ENCODE data around the gene XPO5. TPM values are rescaled to one million over a fixed set of nuclear protein-coding genes. Genes with fewer than 3 reads are reported as not detected.
"Not testable (repeated sequence)": the region's sequence is repeated elsewhere in the genome, so short reads cannot be mapped to it uniquely, and the experiment has no call there.

The XPO5 gene
- total RNA-seq, 1 donor from 2014 or later = 11.7 TPM

GRCh38 chr6:43593938-43594337 is 18.1 kb upstream of the XPO5 start:
- intact Hi-C loops (cut with DNase I) = no loop called here
- DNase-seq (ENCODE audit: missing footprints) = no peak
- no peak for ATAC-seq

- intact Hi-C loops (cut with DNase I); ATAC-seq; DNase-seq (ENCODE audit: missing footprints): not testable (repeated sequence)
These were observed 13.7 kb upstream of the XPO5 start for GRCh38 chr6:43589564-43589963.

GRCh38 chr6:43588194-43588593 is 12.4 kb upstream of the XPO5 start:
- ATAC-seq (no peak), DNase-seq (ENCODE audit: missing footprints) (no peak)
- intact Hi-C loops (cut with DNase I) = no loop called here

- DNase-seq (ENCODE audit: missing footprints) (no peak), ATAC-seq (no peak)
- intact Hi-C loops (cut with DNase I) = no loop called here
These were observed 9.2 kb upstream of the XPO5 start for GRCh38 chr6:43584892-43585570.

GRCh38 chr6:43582911-43583310 is 7.1 kb upstream of the XPO5 start:
- ATAC-seq = no peak
- DNase-seq (ENCODE audit: missing footprints) = no peak

GRCh38 chr6:43579171-43579570 is 3.3 kb upstream of the XPO5 start:
- no peak for ATAC-seq
- DNase-seq (ENCODE audit: missing footprints) = no peak
- intact Hi-C loops (cut with DNase I) = no loop called here

More at GRCh38 chr6:43582911-43583310, 7.1 kb upstream of the XPO5 start:
- intact Hi-C loops (cut with DNase I) = no loop called here

GRCh38 chr6:43578748-43579147 is 2.9 kb upstream of the XPO5 start:
- DNase-seq (ENCODE audit: missing footprints) (no peak), ATAC-seq (no peak)
- intact Hi-C loops (cut with DNase I) = no loop called here

GRCh38 chr6:43575105-43575771 is 600 bp downstream of the XPO5 start:
- intact Hi-C loops (cut with DNase I) = no loop called here
- ATAC-seq = peak; percentile 56

GRCh38 chr6:43572015-43572414 is 3.8 kb downstream of the XPO5 start:
- DNase-seq (ENCODE audit: missing footprints) = no peak
- intact Hi-C loops (cut with DNase I) = no loop called here
- no peak for ATAC-seq

More at GRCh38 chr6:43575105-43575771, 600 bp downstream of the XPO5 start:
- DNase-seq (ENCODE audit: missing footprints) = no peak

- ATAC-seq = no peak
- intact Hi-C loops (cut with DNase I) = no loop called here
- no peak for DNase-seq (ENCODE audit: missing footprints)
These were observed 4.9 kb downstream of the XPO5 start for GRCh38 chr6:43570876-43571441.

- DNase-seq (ENCODE audit: missing footprints) (no peak), ATAC-seq (no peak)
- intact Hi-C loops (cut with DNase I) = no loop called here
These were observed 16.5 kb downstream of the XPO5 start for GRCh38 chr6:43559328-43559727.

DNA sequence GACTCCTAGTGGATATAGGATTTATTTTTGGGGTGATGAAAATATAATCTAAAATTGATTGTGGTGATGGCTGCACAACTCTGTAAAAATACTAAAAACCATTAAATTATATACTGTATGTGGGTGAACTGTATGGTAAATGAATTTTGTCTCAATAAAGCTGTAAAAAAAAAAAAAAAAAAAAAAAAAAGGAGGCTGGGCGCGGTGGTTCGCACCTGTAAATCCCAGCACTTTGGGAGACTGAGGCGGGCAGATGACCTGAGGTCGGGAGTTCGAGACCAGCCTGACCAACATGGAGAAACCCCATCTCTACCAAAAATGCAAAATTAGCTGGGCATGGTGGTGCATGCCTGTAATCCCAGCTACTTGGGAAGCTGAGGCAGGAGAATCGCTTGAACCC is 18.2 kb downstream of the XPO5 start:
- intact Hi-C loops (cut with DNase I); DNase-seq (ENCODE audit: missing footprints); ATAC-seq: not testable (repeated sequence)

DNA sequence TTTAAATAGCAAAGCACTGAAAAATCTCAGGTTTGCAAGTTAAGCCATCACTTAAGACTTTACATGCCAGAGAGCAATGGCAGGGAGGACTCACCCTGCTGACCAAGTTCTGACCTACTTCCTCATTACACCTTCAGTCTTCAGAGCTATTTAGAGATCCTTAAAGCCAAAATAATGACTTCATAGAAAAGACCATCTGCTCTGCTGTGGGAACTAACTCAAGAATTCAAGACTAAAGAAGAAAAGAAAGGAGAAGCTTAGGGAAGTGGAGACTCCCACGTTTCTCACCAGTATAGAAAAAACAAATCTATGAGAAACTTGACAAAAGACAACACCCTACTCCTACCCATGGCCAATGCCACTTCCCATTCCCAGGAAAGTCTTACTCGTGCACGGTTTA is 28.6 kb downstream of the XPO5 start:
- ATAC-seq (no peak), DNase-seq (ENCODE audit: missing footprints) (no peak)
- intact Hi-C loops (cut with DNase I) = no loop called here

- no peak for DNase-seq (ENCODE audit: missing footprints)
- ATAC-seq = no peak
- intact Hi-C loops (cut with DNase I) = no loop called here
These were observed 31.4 kb downstream of the XPO5 start for GRCh38 chr6:43544461-43544860.

GRCh38 chr6:43541774-43542471 is 33.9 kb downstream of the XPO5 start:
- DNase-seq (ENCODE audit: missing footprints) = no peak
- intact Hi-C loops (cut with DNase I) = no loop called here
- no peak for ATAC-seq

DNA sequence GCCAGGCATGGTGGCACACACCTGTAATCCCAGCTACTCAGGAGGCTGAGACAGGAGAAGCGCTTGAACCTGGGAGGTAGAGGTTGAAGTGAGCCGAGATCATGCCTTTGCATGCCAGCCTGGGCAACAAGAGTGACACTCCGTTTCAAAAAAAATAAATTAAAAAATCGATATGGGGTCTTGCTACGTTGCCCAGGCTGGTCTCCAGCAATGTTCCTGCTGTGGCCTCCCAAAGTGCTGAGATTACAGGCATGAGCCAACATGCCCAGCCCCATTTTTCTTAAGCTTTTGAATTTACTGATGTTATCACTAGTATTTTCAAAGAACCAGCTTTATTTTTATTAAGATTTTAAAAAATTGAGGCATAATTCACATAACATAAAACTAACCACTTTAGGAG is 35.3 kb downstream of the XPO5 start:
- DNase-seq (ENCODE audit: missing footprints) (no peak), ATAC-seq (no peak)
- intact Hi-C loops (cut with DNase I) = no loop called here

- intact Hi-C loops (cut with DNase I); ATAC-seq; DNase-seq (ENCODE audit: missing footprints): not testable (repeated sequence)
These were observed 36.4 kb downstream of the XPO5 start for GRCh38 chr6:43539409-43539808.

DNA sequence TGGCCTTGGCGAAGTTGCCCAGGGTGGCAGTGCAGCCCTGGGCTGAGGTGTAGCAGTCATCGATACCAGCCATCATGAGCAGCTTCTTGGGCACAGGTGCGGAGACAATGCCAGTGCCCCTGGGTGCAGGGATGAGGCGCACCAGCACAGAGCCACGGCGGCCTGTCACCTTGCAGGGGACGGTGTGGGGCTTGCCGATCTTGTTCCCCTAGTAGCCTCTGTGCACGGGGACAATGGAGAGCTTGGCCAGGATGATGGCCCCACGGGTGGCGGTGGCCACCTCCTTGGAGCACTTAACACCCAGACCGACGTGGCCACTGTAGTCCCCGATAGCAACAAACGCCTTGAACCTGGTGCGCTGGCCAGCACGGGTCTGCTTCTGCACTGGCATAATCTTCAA is 36.9 kb downstream of the XPO5 start:
- ATAC-seq; intact Hi-C loops (cut with DNase I); DNase-seq (ENCODE audit: missing footprints): not testable (repeated sequence)

DNA sequence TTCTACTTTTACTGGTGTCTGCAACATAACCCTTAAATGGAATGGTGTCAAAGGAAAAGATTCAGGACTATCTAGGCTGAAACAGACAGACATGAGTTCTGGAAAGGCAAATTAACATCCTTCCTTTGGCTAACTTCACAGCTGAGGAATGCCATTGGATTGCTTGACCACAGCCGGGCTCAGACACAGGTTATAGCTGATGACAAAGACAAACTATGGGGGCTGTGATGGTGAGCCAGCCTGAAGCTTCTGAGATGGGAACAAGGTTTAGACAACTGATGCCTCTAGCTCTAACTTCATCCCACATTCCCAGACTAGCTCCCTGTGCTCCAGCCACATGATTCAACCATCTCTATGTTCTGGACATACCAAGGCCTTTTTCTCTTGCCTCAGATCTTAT is 43.6 kb downstream of the XPO5 start:
- ATAC-seq (no peak), DNase-seq (ENCODE audit: missing footprints) (no peak)
- intact Hi-C loops (cut with DNase I) = no loop called here

Measured in Right ventricle myocardium inferior (tissue), 1 donor.